K562 (cell line): ENCODE results near the gene ACTBL2.

Experiments
- ARHGAP35 ChIP-seq: fragments of 450-650 bp; IDR thresholded peaks from 2 replicates; pipeline ENCODE4 v1.6.1; 2018; ENCODE audit not compliant: partially characterized antibody
- BDP1 ChIP-seq: IDR thresholded peaks from 3 replicates; pipeline ENCODE4 v1.6.1; 2011; ENCODE audit not compliant: insufficient read length, insufficient read depth
- CC2D1A ChIP-seq: fragments of 450-650 bp; IDR thresholded peaks from 2 replicates; pipeline ENCODE4 v1.6.1; 2017; ENCODE audit warnings: mild to moderate bottlenecking
- POLR2A ChIP-seq: fragments of 450-650 bp; conservative IDR thresholded peaks from 2 replicates; pipeline ENCODE4 v1.6.1; 2016
- RAD21 ChIP-seq, 2 experiments: fragments of 250-450 bp in 1 of 2; fragments of 450-650 bp in 1 of 2; sonication (Bioruptor Pico) in 1 of 2; formaldehyde crosslinking in 1 of 2; IDR thresholded peaks in 1 of 2; conservative IDR thresholded peaks in 1 of 2; 2 replicates each; pipeline versions ENCODE4 v1.4.0 to v1.8.0; 2020 to 2022; ENCODE audit warnings: mild to moderate bottlenecking in 2 of 2, moderate library complexity in 1 of 2
- TGIF2 ChIP-seq: sonication (generic); formaldehyde crosslinking; IDR thresholded peaks from 2 replicates; pipeline ENCODE4 v1.8.1; 2022; ENCODE audit warnings: mild to moderate bottlenecking, missing genetic modification reagents, moderate library complexity
- YY1 ChIP-seq, 3 experiments: IDR thresholded peaks; 2 replicates each; pipeline ENCODE4 v1.6.1; 2011; ENCODE audit warnings: low read length in 2 of 3, mild to moderate bottlenecking in 2 of 3, moderate library complexity in 2 of 3, borderline replicate concordance in 1 of 3, control low read depth in 1 of 3, low read depth in 1 of 3; ENCODE audit not compliant: insufficient read depth in 3 of 3, insufficient replicate concordance in 2 of 3, control insufficient read depth in 1 of 3, insufficient read length in 1 of 3; ENCODE audit errors: extremely low read depth in 1 of 3
- ZC3H11A ChIP-seq: IDR thresholded peaks from 2 replicates; pipeline ENCODE4 v1.6.1; 2012; ENCODE audit warnings: low read depth, low read length, improper control_type of control experiment
- ZNF224 ChIP-seq: sonication (generic); formaldehyde crosslinking; IDR thresholded peaks from 2 replicates; pipeline ENCODE4 v1.8.0; 2022; ENCODE audit warnings: mild to moderate bottlenecking, missing genetic modification reagents
- ZNF274 ChIP-seq: IDR thresholded peaks from 2 replicates; pipeline ENCODE4 v1.6.1; 2011; ENCODE audit warnings: low read depth, mild to moderate bottlenecking, low read length, moderate library complexity, borderline replicate concordance
- ZNF347 ChIP-seq: fragments of 450-650 bp; formaldehyde crosslinking; IDR thresholded peaks from 2 replicates; pipeline ENCODE4 v1.4.0; 2020; ENCODE audit warnings: low read depth, mild to moderate bottlenecking, moderate library complexity
- TF ChIP-seq, protein P1 (sequence below): IDR thresholded peaks from 3 replicates; pipeline ENCODE4 v1.6.1; 2011; ENCODE audit warnings: borderline replicate concordance, mild to moderate bottlenecking; ENCODE audit not compliant: insufficient read length, insufficient read depth
- TF ChIP-seq, protein P2 (sequence below), 3 experiments: IDR thresholded peaks in 2 of 3; conservative IDR thresholded peaks in 1 of 3; 2 replicates each; pipeline ENCODE4 v1.5.1; 2011 to 2012; ENCODE audit warnings: low read length in 3 of 3, mild to moderate bottlenecking in 3 of 3, control low read depth in 2 of 3, improper control_type of control experiment in 1 of 3, inconsistent platforms in 1 of 3, low read depth in 1 of 3, mixed read lengths in 1 of 3, moderate library complexity in 1 of 3; ENCODE audit not compliant: insufficient read depth in 2 of 3

- TF ChIP-seq CC2D1A (no peak), YY1 (IDR thresholded peaks at IDR 0.05; ENCODE audit: borderline replicate concordance in 1 of 3, control insufficient read depth in 1 of 3, extremely low read depth in 1 of 3, insufficient read depth in 3 of 3, insufficient read length in 1 of 3, insufficient replicate concordance in 2 of 3, low read depth in 1 of 3, low read length in 2 of 3) (no peak), ARHGAP35 (no peak), ZNF274 (no peak), TGIF2 (CRISPR knock-in tag) (no peak), ZNF347 (CRISPR knock-in tag) (no peak), ZNF224 (CRISPR knock-in tag) (no peak), BDP1 (no peak), RAD21 (CRISPR knock-in tag; conservative IDR thresholded peaks at IDR 0.05 in 1 of 2, IDR thresholded peaks at IDR 0.05 in 1 of 2) (no peak), ZC3H11A (no peak), POLR2A (no peak)
- TF ChIP-seq, protein P1, sequence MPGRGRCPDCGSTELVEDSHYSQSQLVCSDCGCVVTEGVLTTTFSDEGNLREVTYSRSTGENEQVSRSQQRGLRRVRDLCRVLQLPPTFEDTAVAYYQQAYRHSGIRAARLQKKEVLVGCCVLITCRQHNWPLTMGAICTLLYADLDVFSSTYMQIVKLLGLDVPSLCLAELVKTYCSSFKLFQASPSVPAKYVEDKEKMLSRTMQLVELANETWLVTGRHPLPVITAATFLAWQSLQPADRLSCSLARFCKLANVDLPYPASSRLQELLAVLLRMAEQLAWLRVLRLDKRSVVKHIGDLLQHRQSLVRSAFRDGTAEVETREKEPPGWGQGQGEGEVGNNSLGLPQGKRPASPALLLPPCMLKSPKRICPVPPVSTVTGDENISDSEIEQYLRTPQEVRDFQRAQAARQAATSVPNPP = no peak
- TF ChIP-seq, protein P2, sequence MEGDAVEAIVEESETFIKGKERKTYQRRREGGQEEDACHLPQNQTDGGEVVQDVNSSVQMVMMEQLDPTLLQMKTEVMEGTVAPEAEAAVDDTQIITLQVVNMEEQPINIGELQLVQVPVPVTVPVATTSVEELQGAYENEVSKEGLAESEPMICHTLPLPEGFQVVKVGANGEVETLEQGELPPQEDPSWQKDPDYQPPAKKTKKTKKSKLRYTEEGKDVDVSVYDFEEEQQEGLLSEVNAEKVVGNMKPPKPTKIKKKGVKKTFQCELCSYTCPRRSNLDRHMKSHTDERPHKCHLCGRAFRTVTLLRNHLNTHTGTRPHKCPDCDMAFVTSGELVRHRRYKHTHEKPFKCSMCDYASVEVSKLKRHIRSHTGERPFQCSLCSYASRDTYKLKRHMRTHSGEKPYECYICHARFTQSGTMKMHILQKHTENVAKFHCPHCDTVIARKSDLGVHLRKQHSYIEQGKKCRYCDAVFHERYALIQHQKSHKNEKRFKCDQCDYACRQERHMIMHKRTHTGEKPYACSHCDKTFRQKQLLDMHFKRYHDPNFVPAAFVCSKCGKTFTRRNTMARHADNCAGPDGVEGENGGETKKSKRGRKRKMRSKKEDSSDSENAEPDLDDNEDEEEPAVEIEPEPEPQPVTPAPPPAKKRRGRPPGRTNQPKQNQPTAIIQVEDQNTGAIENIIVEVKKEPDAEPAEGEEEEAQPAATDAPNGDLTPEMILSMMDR (IDR thresholded peaks at IDR 0.05 in 2 of 3, conservative IDR thresholded peaks at IDR 0.05 in 1 of 3; ENCODE audit: insufficient read depth in 2 of 3, low read depth in 1 of 3, low read length in 3 of 3) = no peak
These were observed 36.9 kb downstream of the ACTBL2 start for GRCh38 chr5:57445705-57446037.
